Thoracic aorta (tissue), 2 donors: Measurements from ENCODE around the gene TBC1D24. TPM values are rescaled to one million over a fixed set of nuclear protein-coding genes. Genes with fewer than 3 reads are reported as not detected.

Experiments used
- ATAC-seq: fragments of 150-250 bp; one replicate; pipeline ENCODE4 v1.8.0; 2017; ENCODE audit warnings: low read depth; ENCODE audit not compliant: insufficient number of reproducible peaks, low FRiP score
- DNase-seq: peaks from one replicate; pipeline ENCODE4 v3.0.0-alpha.2; 2020; ENCODE audit warnings: low spot score
- H3K27ac ChIP-seq, 2 donors: fragments of 200-600 bp; sonication (generic); 1 replicate in 1 of 2; 2 replicates in 1 of 2; pipeline ENCODE4 v1.5.1; 2016; ENCODE audit warnings: mild to moderate bottlenecking in 2 of 2, moderate library complexity in 2 of 2
- H3K27me3 ChIP-seq: fragments of 200-600 bp; sonication (generic); replicated peaks from 2 replicates; pipeline ENCODE4 v1.6.0; 2016; ENCODE audit warnings: mild to moderate bottlenecking; ENCODE audit not compliant: insufficient read depth
- H3K36me3 ChIP-seq: fragments of 200-600 bp; sonication (generic); one replicate; pipeline ENCODE4 v1.5.1; 2016
- H3K4me1 ChIP-seq, 2 donors: fragments of 200-600 bp; sonication (generic); 1 replicate in 1 of 2; 2 replicates in 1 of 2; pipeline versions ENCODE4 v1.5.1 to v1.6.0; 2016; ENCODE audit warnings: low read depth in 2 of 2, mild to moderate bottlenecking in 1 of 2; ENCODE audit not compliant: control insufficient read depth in 1 of 2
- H3K4me3 ChIP-seq: fragments of 200-600 bp; sonication (generic); 2 replicates; pipeline ENCODE4 v1.5.1; 2016; ENCODE audit warnings: mild to moderate bottlenecking
- H3K9me3 ChIP-seq: fragments of 200-600 bp; sonication (generic); 2 replicates; pipeline ENCODE4 v1.5.1; 2016
- CTCF ChIP-seq: fragments of 200-600 bp; sonication (generic); IDR thresholded peaks from one replicate; pipeline ENCODE4 v1.5.1; 2019; ENCODE audit warnings: antibody characterized with exemption
- total RNA-seq, 2 donors: library from RNA; depleted of rRNA; stranded (reverse); fragments of >200 nt; gene quantifications; one replicate each; pipeline versions ENCODE4 v1.1.0 to v1.2.3, GENCODE V29; 2016

TBC1D24 gene
- total RNA-seq, 2 donors from 2014 or later, result 14.5 to 15.0 TPM

GRCh38 chr16:2514333-2515179, 39.6 kb downstream of the TBC1D24 start:
- H3K27me3 ChIP-seq, result no peaks in the 10 kb centered on the region
- H3K27ac ChIP-seq, result peak overlapping the region; percentile 96 to 97
- no peaks in the 10 kb centered on the region for H3K36me3 ChIP-seq
- ATAC-seq (no peak), DNase-seq (no peak)
- no peak for TF ChIP-seq CTCF
- H3K4me3 ChIP-seq, result peak overlapping the region; percentile 96
- H3K9me3 ChIP-seq, result no peaks in the 10 kb centered on the region
- H3K4me1 ChIP-seq, result peaks cover 34 to 62% of the 10 kb centered on the region in 2 donors

GRCh38 chr16:2515180-2515851, 40.4 kb downstream of the TBC1D24 start:
- no peak for TF ChIP-seq CTCF
- peak overlapping the region; percentile 96 for H3K4me3 ChIP-seq
- DNase-seq (no peak), ATAC-seq (no peak)
- H3K27me3 ChIP-seq, result no peaks in the 10 kb centered on the region
- peaks cover 36 to 65% of the 10 kb centered on the region in 2 donors for H3K4me1 ChIP-seq
- H3K9me3 ChIP-seq, result no peaks in the 10 kb centered on the region
- H3K27ac ChIP-seq, result peak overlapping the region; percentile 96 to 97
- H3K36me3 ChIP-seq, result no peaks in the 10 kb centered on the region

- H3K27me3 ChIP-seq, result no peaks in the 10 kb centered on the region
- no peaks in the 10 kb centered on the region for H3K9me3 ChIP-seq
- H3K36me3 ChIP-seq, result no peaks in the 10 kb centered on the region
- DNase-seq, result no peak
- H3K4me3 ChIP-seq, result peak overlapping the region; percentile 96
- H3K4me1 ChIP-seq, result peaks cover 43 to 70% of the 10 kb centered on the region in 2 donors
- ATAC-seq, result no peak
- TF ChIP-seq CTCF, result no peak
- peak overlapping the region; percentile 34 to 96 for H3K27ac ChIP-seq
Measured at GRCh38 chr16:2516391-2517240, 41.7 kb downstream of the TBC1D24 start.

- ATAC-seq (no peak), DNase-seq (no peak)
- Histone ChIP-seq H3K36me3 (no peaks in the 10 kb centered on the region), H3K4me1 (peaks cover 43 to 66% of the 10 kb centered on the region in 2 donors), H3K9me3 (no peaks in the 10 kb centered on the region), H3K4me3 (no peak overlapping the region), H3K27ac (peak overlapping the region; percentile 74 to 76), H3K27me3 (no peaks in the 10 kb centered on the region)
- no peak for TF ChIP-seq CTCF
Measured at GRCh38 chr16:2517954-2518605, 43.2 kb downstream of the TBC1D24 start.
